ENCODE measurements around the gene HIP1R. TPM values are rescaled to one million over a fixed set of nuclear protein-coding genes. Genes with fewer than 3 reads are reported as not detected.

The HIP1R gene
- polyA plus RNA-seq, 2 of the 4 experiments (the other 2 are of a cell fraction): 9.0 to 10.6 TPM

GRCh38 chr12:122880155-122880667 is 45.0 kb downstream of the HIP1R start:
- H3K9me3 ChIP-seq: no peaks in the 10 kb centered on the region
- CTCF ChIA-PET: interaction anchor here (0.7 to 9.0 kb wide), 20 partner anchors 9 to 358 kb away, joined by 3 to 111 read pairs (median 6); partner anchors contain the start of gene ABCB9

GRCh38 chr12:122880668-122881067 is 45.4 kb downstream of the HIP1R start:
- H3K4me2 ChIP-seq: no peak overlapping the region
- no peak for FAIRE-seq
- peak; percentile 65 to 74 for DNase-seq (ENCODE audit: low read depth in 1 of 2, low spot score in 1 of 2)
- CTCF ChIA-PET: interaction anchor here (0.7 to 9.0 kb wide), 23 partner anchors 9 to 357 kb away, joined by 3 to 111 read pairs (median 4); partner anchors contain the start of gene ABCB9
- H3K9me3 ChIP-seq: no peaks in the 10 kb centered on the region
- H3K4me3 ChIP-seq: no peak overlapping the region
- POLR2A ChIA-PET: interaction anchor here (0.7 kb wide), 1 partner anchor 11 kb away, joined by 5 read pairs; no protein-coding TSS in a partner anchor
- peak; percentile 97 to 98 for ATAC-seq
- peak; percentile 54 for TF ChIP-seq CTCF (IDR thresholded peaks at IDR 0.05)
- peak; percentile 58 to 79; a peak in 4 of 5 replicates for TF ChIP-seq RAD21 (conservative IDR thresholded peaks at IDR 0.05 in 1 of 2, IDR thresholded peaks at IDR 0.05 in 1 of 2)
- TF ChIP-seq JUN (IDR thresholded peaks at IDR 0.05): no peak
- no peak for TF ChIP-seq CHD4 (IDR thresholded peaks at IDR 0.05; ENCODE audit: borderline replicate concordance)
- TF ChIP-seq SMC3 (IDR thresholded peaks at IDR 0.05): peak; percentile 62
- no peak for TF ChIP-seq NFE2L2 (conservative IDR thresholded peaks at IDR 0.05; ENCODE audit: low read length)
- H3K27ac ChIP-seq: no peak overlapping the region
- H3K4me1 ChIP-seq: peaks cover 11% of the 10 kb centered on the region
- WGBS (ENCODE audit: missing lambda C conversion rate): 41% methylated on average over 8 of the region's 8 CpGs

More at GRCh38 chr12:122880155-122880667, 45.0 kb downstream of the HIP1R start:
- no peak overlapping the region for H3K4me3 ChIP-seq
- H3K27ac ChIP-seq: no peak overlapping the region
- 84% methylated on average over 10 of the region's 10 CpGs for WGBS (ENCODE audit: missing lambda C conversion rate)
- no peak for TF ChIP-seq HMGXB4 (CRISPR knock-in tag; IDR thresholded peaks at IDR 0.05; ENCODE audit: borderline replicate concordance)
- no peak for TF ChIP-seq RARB (CRISPR knock-in tag; IDR thresholded peaks at IDR 0.05)
- no peak for TF ChIP-seq ZC3H11A (IDR thresholded peaks at IDR 0.05)
- TF ChIP-seq REST (IDR thresholded peaks at IDR 0.05): no peak
- no peak for TF ChIP-seq MAZ (IDR thresholded peaks at IDR 0.05; ENCODE audit: borderline replicate concordance, low read depth, low read length)
- ATAC-seq (no peak), FAIRE-seq (no peak), DNase-seq (ENCODE audit: low read depth in 1 of 2, low spot score in 1 of 2) (no peak)
- H3K4me1 ChIP-seq: peaks cover 10% of the 10 kb centered on the region
- no peak overlapping the region for H3K4me2 ChIP-seq
- POLR2A ChIA-PET: interaction anchor here (0.7 kb wide), 1 partner anchor 11 kb away, joined by 5 read pairs; no protein-coding TSS in a partner anchor

- DNase-seq (ENCODE audit: low read depth in 1 of 2, low spot score in 1 of 2): no peak
- CTCF ChIA-PET: interaction anchor here (0.6 to 9.0 kb wide), 11 partner anchors 8 to 245 kb away, joined by 3 to 111 read pairs (median 6); no protein-coding TSS in a partner anchor
- Histone ChIP-seq H3K27ac (no peak overlapping the region), H3K4me1 (peaks cover 32% of the 10 kb centered on the region), H3K4me3 (no peak overlapping the region), H3K4me2 (no peak overlapping the region), H3K9me3 (no peaks in the 10 kb centered on the region)
- TF ChIP-seq PHF8 (IDR thresholded peaks at IDR 0.05; ENCODE audit: borderline replicate concordance, low read depth) (no peak), CHD4 (IDR thresholded peaks at IDR 0.05; ENCODE audit: borderline replicate concordance) (no peak), HOXB13 (CRISPR knock-in tag; IDR thresholded peaks at IDR 0.05; ENCODE audit: low read depth) (no peak)
- 94% methylated on average over 11 of the region's 11 CpGs for WGBS (ENCODE audit: missing lambda C conversion rate)
- no peak for ATAC-seq
- no peak for FAIRE-seq
- POLR2A ChIA-PET: interaction anchor here (0.6 kb wide), 1 partner anchor 57 kb away, joined by 9 read pairs; no protein-coding TSS in a partner anchor
These were observed 47.8 kb downstream of the HIP1R start for GRCh38 chr12:122882908-122883558.

Measured in A549 (cell line).